A673 (cell line): ENCODE measurements around the gene CSF2RB. TPM values are rescaled to one million over a fixed set of nuclear protein-coding genes. Genes with fewer than 3 reads are reported as not detected.

Source experiments
- BruUV-seq: library from RNA; stranded (reverse); fragments of 400-500 nt; replicated peaks from 2 replicates; lab custom pipeline; 2021; lab: Mats Ljungman, UMichigan
- CTCF ChIA-PET: fragments of 300-600 bp; sonication (Branson Sonifier 250); formaldehyde crosslinking; loops from one replicate; lab custom pipeline; 2022; ENCODE audit warnings: antibody characterized with exemption; lab: Charles Lee
- POLR2A ChIA-PET: fragments of 300-600 bp; sonication (Branson Sonifier 250); formaldehyde crosslinking; loops from one replicate; lab custom pipeline; 2022; ENCODE audit warnings: antibody characterized with exemption; ENCODE audit not compliant: low non-redundant PET; lab: Charles Lee
- DNase-seq: peaks from one replicate; pipeline ENCODE4 v3.0.0-alpha.2; 2015; ENCODE audit warnings: low spot score
- H3K27ac ChIP-seq: fragments of 200-600 bp; sonication (generic); 2 replicates; pipeline ENCODE4 v1.5.1; 2016; ENCODE audit warnings: mixed run types, low read depth, mild to moderate bottlenecking, mixed read lengths, antibody characterized with exemption, low read length; ENCODE audit not compliant: poor library complexity, severe bottlenecking
- H3K27me3 ChIP-seq: fragments of 200-600 bp; sonication (generic); replicated peaks from 2 replicates; pipeline ENCODE4 v1.6.1; 2017; ENCODE audit warnings: mixed run types, low read depth, mild to moderate bottlenecking, mixed read lengths, antibody characterized with exemption, low read length; ENCODE audit not compliant: insufficient read depth, poor library complexity
- H3K36me3 ChIP-seq: fragments of 200-600 bp; sonication (generic); 2 replicates; pipeline ENCODE4 v1.6.1; 2016; ENCODE audit warnings: mixed run types, mild to moderate bottlenecking, mixed read lengths, antibody characterized with exemption, low read length; ENCODE audit not compliant: insufficient read depth, poor library complexity, severe bottlenecking
- H3K4me1 ChIP-seq: fragments of 200-600 bp; sonication (generic); 2 replicates; pipeline ENCODE4 v1.6.1; 2017; ENCODE audit warnings: mixed run types, mild to moderate bottlenecking, mixed read lengths, antibody characterized with exemption, low read length; ENCODE audit not compliant: insufficient read depth, poor library complexity, severe bottlenecking
- H3K4me3 ChIP-seq: fragments of 200-600 bp; sonication (generic); 2 replicates; pipeline ENCODE4 v1.5.1; 2016; ENCODE audit warnings: low read depth, mixed run types, mild to moderate bottlenecking, mixed read lengths, low read length; ENCODE audit not compliant: poor library complexity, severe bottlenecking
- H3K9me3 ChIP-seq: fragments of 200-600 bp; sonication (generic); 2 replicates; pipeline ENCODE4 v1.6.1; 2016; ENCODE audit warnings: mixed run types, low read depth, mild to moderate bottlenecking, mixed read lengths, antibody characterized with exemption, low read length; ENCODE audit not compliant: poor library complexity, severe bottlenecking
- CTCF ChIP-seq: fragments of 300-800, 200-600 bp; sonication (generic); conservative IDR thresholded peaks from 2 replicates; pipeline ENCODE4 v1.5.1; 2017; ENCODE audit warnings: low read depth, mild to moderate bottlenecking, antibody characterized with exemption, low read length, moderate library complexity, mixed read lengths
- EZH2 ChIP-seq: fragments of 200-600 bp; sonication (generic); IDR thresholded peaks from 2 replicates; pipeline ENCODE4 v1.6.1; 2017; ENCODE audit warnings: borderline replicate concordance, low read depth, mild to moderate bottlenecking, mixed read lengths, antibody characterized with exemption, low read length; ENCODE audit not compliant: poor library complexity, severe bottlenecking
- intact Hi-C: fragments of 100-400 bp; cut with micrococcal nuclease; formaldehyde crosslinking; loops from one replicate; pipeline ENCODE4 v1.10.0; 2022; ENCODE audit not compliant: unreplicated experiment
- total RNA-seq: library from RNA; stranded (reverse); gene quantifications from 2 replicates; pipeline ENCODE4 v1.2.3, GENCODE V29; 2021

CSF2RB gene
- total RNA-seq, 1 experiment from 2014 or later: not detected

GRCh38 chr22:36938886-36939285 lies 25.5 kb downstream of the CSF2RB start:
- no peaks in the 10 kb centered on the region for H3K36me3 ChIP-seq
- no peak for DNase-seq
- H3K27ac ChIP-seq: no peak overlapping the region
- H3K9me3 ChIP-seq: no peaks in the 10 kb centered on the region
- intact Hi-C loops: no loop called here
- TF ChIP-seq CTCF: no peak
- no peak for TF ChIP-seq EZH2
- no peaks in the 10 kb centered on the region for H3K27me3 ChIP-seq
- H3K4me3 ChIP-seq: no peak overlapping the region
- ChIA-PET POLR2A (no interaction called here), CTCF (no interaction called here)
- no peaks in the 10 kb centered on the region for H3K4me1 ChIP-seq
- BruUV-seq: no TSS peak

GRCh38 chr22:36940676-36941075 lies 27.2 kb downstream of the CSF2RB start:
- no peaks in the 10 kb centered on the region for H3K27me3 ChIP-seq
- H3K4me1 ChIP-seq: no peaks in the 10 kb centered on the region
- TF ChIP-seq CTCF: no peak
- no peak for TF ChIP-seq EZH2
- no peak overlapping the region for H3K4me3 ChIP-seq
- DNase-seq: no peak
- BruUV-seq: no TSS peak
- POLR2A ChIA-PET: no interaction called here
- intact Hi-C loops: no loop called here
- H3K27ac ChIP-seq: no peak overlapping the region
- no peaks in the 10 kb centered on the region for H3K9me3 ChIP-seq
- CTCF ChIA-PET: no interaction called here
- H3K36me3 ChIP-seq: no peaks in the 10 kb centered on the region

- intact Hi-C loops: no loop called here
- Histone ChIP-seq H3K4me1 (no peaks in the 10 kb centered on the region), H3K4me3 (no peak overlapping the region), H3K9me3 (no peaks in the 10 kb centered on the region), H3K27ac (no peak overlapping the region), H3K27me3 (no peaks in the 10 kb centered on the region), H3K36me3 (no peaks in the 10 kb centered on the region)
- TF ChIP-seq CTCF (no peak), EZH2 (no peak)
- DNase-seq: no peak
- CTCF ChIA-PET: no interaction called here
- no TSS peak for BruUV-seq
- POLR2A ChIA-PET: no interaction called here
Observed at GRCh38 chr22:36942556-36942955, 29.1 kb downstream of the CSF2RB start.
